Measurements from ENCODE around the gene SLC44A3. TPM values are rescaled to one million over a fixed set of nuclear protein-coding genes. Genes with fewer than 3 reads are reported as not detected.

Gene SLC44A3
- total and polyA plus RNA-seq, 9 of the 15 experiments (the other 6 are each of a cell fraction or from before 2014, with no cell fraction given), result not detected

DNA sequence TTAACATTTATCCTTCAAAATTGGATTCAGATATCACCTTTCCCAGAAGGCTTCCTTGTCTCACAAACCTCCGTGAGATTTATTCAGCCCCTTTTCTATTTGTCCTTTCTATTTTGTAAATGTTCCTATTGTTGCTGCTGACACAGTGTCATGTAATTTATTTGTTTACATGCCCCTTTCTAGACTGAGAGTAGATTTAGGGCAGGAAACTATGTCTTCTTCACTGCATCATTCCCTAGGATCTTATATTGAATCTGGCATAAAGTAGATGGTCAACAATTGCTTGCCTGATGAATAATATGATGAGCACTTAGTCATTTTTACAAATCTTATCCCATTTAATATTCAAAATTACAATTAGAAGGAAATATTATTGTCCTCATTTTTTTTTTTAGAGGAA lies 114.9 kb downstream of the SLC44A3 start:
- intact Hi-C loops (cut with micrococcal nuclease) (no loop called here), in situ Hi-C loops (cut with MboI) (no loop called here)
- Histone ChIP-seq H3K9ac (ENCODE audit: insufficient read depth in 1 of 2, low read depth in 2 of 2, low read length in 2 of 2) (no peak overlapping the region), H2AFZ (ENCODE audit: low read depth, low read length) (no peak overlapping the region), H3K27me3 (ENCODE audit: control insufficient read depth in 2 of 2, insufficient read depth in 2 of 2, low read length in 2 of 2) (no peaks in the 10 kb centered on the region), H3K36me3 (ENCODE audit: control insufficient read depth, insufficient read depth, low read length) (no peaks in the 10 kb centered on the region), H4K20me1 (replicated peaks; ENCODE audit: control insufficient read depth, insufficient read depth, low read length) (no peaks in the 10 kb centered on the region), H3K9me3 (replicated peaks; ENCODE audit: control insufficient read depth, insufficient read depth, low read depth, low read length) (no peaks in the 10 kb centered on the region), H3K79me2 (ENCODE audit: control insufficient read depth, insufficient read depth, low read length) (no peaks in the 10 kb centered on the region), H3K4me1 (replicated peaks in 1 of 2; ENCODE audit: control insufficient read depth in 2 of 2, insufficient read depth in 2 of 2, low read length in 2 of 2) (no peaks in the 10 kb centered on the region), H3K9me1 (ENCODE audit: control insufficient read depth, insufficient read depth, low read length) (no peaks in the 10 kb centered on the region), H3K4me2 (ENCODE audit: insufficient read depth, low read length) (no peak overlapping the region), H3K4me3 (no peak overlapping the region), H3K27ac (ENCODE audit: extremely low read depth, low read depth, low read length) (no peak overlapping the region)
- BruUV-seq (replicated peaks), result no TSS peak
- no peak for FAIRE-seq
- ATAC-seq, result no peak
- WGBS (ENCODE audit: insufficient coverage, low coverage, missing lambda C conversion rate), result 12% methylated on average over 1 of the region's 1 CpG
- DNase-seq (ENCODE audit: extremely low read depth in 1 of 4, low spot score in 3 of 4), result no peak
- ChIA-PET CTCF (ENCODE audit: low intra/inter-chr PET ratio) (no interaction called here), POLR2A (interaction anchor here (1.4 kb wide), 1 partner anchor 11 kb away, joined by 3 read pairs; no protein-coding TSS in a partner anchor)
- no peak for TF ChIP-seq CHD2 (IDR thresholded peaks at IDR 0.05; ENCODE audit: low read depth, low read length)
- TF ChIP-seq, protein P1, sequence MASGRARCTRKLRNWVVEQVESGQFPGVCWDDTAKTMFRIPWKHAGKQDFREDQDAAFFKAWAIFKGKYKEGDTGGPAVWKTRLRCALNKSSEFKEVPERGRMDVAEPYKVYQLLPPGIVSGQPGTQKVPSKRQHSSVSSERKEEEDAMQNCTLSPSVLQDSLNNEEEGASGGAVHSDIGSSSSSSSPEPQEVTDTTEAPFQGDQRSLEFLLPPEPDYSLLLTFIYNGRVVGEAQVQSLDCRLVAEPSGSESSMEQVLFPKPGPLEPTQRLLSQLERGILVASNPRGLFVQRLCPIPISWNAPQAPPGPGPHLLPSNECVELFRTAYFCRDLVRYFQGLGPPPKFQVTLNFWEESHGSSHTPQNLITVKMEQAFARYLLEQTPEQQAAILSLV (tag; IDR thresholded peaks at IDR 0.05), result no peak
- TF ChIP-seq KLF13 (tag; IDR thresholded peaks at IDR 0.05; ENCODE audit: borderline replicate concordance, low read depth), result no peak
- TF ChIP-seq ZNF23 (CRISPR knock-in tag; IDR thresholded peaks at IDR 0.05), result no peak
- TF ChIP-seq NR0B1 (IDR thresholded peaks at IDR 0.05; ENCODE audit: partially characterized antibody), result no peak
- TF ChIP-seq FOXP1 (CRISPR knock-in tag; IDR thresholded peaks at IDR 0.05), result no peak
- no peak for TF ChIP-seq ZNF668 (CRISPR knock-in tag; IDR thresholded peaks at IDR 0.05)
- no peak for TF ChIP-seq ZNF347 (CRISPR knock-in tag; IDR thresholded peaks at IDR 0.05; ENCODE audit: low read depth)
- TF ChIP-seq ZNF695 (CRISPR knock-in tag; IDR thresholded peaks at IDR 0.05), result no peak
- TF ChIP-seq HNRNPK (IDR thresholded peaks at IDR 0.05; ENCODE audit: low read depth, low read length, poor library complexity, severe bottlenecking), result no peak
- TF ChIP-seq KLF16 (IDR thresholded peaks at IDR 0.05), result no peak
- TF ChIP-seq ZNF76 (CRISPR knock-in tag; IDR thresholded peaks at IDR 0.05; ENCODE audit: borderline replicate concordance), result no peak
- TF ChIP-seq CREB1 (IDR thresholded peaks at IDR 0.05), result no peak
- no peak for TF ChIP-seq CREB1 (CRISPR knock-in tag; IDR thresholded peaks at IDR 0.05)

Data from K562 (cell line).